ENCODE data around the gene MKLN1. TPM values are rescaled to one million over a fixed set of nuclear protein-coding genes. Genes with fewer than 3 reads are reported as not detected.

Gene MKLN1
- total RNA-seq, 1 experiment from 2014 or later: 61.1 TPM

DNA sequence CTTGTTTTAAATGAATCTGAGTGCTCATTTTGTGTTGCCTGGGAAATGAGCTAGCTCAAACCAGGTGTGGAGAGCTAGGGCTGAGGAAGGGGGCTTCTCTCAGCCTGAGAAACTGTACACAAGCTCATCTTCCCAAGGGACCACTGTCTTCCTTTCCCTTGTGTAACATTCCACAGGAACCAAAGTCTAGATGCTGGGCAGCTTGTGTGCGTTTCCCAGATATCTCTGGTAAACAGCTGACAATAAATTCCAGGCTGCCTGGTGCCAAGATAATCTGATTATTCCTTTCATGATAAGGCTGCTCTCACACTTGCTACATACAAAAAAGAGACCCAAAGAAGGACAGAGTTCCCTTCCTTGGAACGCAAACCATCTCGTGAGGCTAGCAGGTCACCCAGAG, 33.1 kb upstream of the MKLN1 start:
- CTCF ChIA-PET: interaction anchor here (0.6 kb wide), 1 partner anchor 126 kb away, joined by 12 read pairs; no protein-coding TSS in a partner anchor

DNA sequence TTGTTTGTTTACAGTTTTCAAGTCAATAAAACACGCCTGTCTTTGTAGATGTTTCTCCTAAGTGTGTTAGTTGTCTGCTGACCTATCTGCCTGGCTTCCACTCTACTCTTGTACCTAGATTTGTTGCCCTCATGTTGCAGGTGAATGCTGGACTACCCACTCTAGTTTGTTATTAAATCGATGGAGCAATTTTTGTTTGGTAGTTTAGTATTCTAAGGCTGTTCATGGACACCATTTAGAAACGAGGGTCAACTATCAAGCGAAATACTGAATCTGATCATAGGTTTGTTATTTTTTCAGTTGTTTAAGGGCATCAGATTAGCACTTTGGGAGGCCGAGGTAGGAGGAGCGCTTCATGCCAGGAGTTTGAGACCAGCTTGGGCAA, 29.1 kb upstream of the MKLN1 start:
- Histone ChIP-seq H4K20me1 (ENCODE audit: insufficient read depth) (no peaks in the 10 kb centered on the region), H3K9me2 (ENCODE audit: insufficient read depth) (no peaks in the 10 kb centered on the region), H3F3A (ENCODE audit: insufficient read depth, low read depth) (peaks cover 21% of the 10 kb centered on the region), H3K79me2 (ENCODE audit: low read depth) (no peaks in the 10 kb centered on the region), H3K27ac (peak overlapping the region; percentile 87), H3K4me3 (no peak overlapping the region), H3K4me2 (peak overlapping the region; percentile 62), H3K27me3 (ENCODE audit: insufficient read depth, low read depth) (no peaks in the 10 kb centered on the region), H2AFZ (0 out of 2 replicates have a peak overlapping the region, but pooled peaks have one; percentile 3), H3K36me3 (ENCODE audit: low read depth) (no peaks in the 10 kb centered on the region), H3K9me3 (ENCODE audit: insufficient read depth, low read depth) (no peaks in the 10 kb centered on the region), H3K4me1 (replicated peaks; ENCODE audit: insufficient read depth) (peaks cover 17% of the 10 kb centered on the region)
- no peak for DNase-seq
- POLR2A ChIA-PET (ENCODE audit: unreplicated experiment): interaction anchor here (0.5 to 1.1 kb wide), 3 partner anchors 121 to 209 kb away, joined by 5 read pairs; no protein-coding TSS in a partner anchor
- CTCF ChIA-PET: interaction anchor here (0.7 kb wide), 1 partner anchor 316 kb away, joined by 4 read pairs; no protein-coding TSS in a partner anchor
- no peak for TF ChIP-seq EZH2 (IDR thresholded peaks at IDR 0.05; ENCODE audit: low read depth)
- TF ChIP-seq, protein P1, sequence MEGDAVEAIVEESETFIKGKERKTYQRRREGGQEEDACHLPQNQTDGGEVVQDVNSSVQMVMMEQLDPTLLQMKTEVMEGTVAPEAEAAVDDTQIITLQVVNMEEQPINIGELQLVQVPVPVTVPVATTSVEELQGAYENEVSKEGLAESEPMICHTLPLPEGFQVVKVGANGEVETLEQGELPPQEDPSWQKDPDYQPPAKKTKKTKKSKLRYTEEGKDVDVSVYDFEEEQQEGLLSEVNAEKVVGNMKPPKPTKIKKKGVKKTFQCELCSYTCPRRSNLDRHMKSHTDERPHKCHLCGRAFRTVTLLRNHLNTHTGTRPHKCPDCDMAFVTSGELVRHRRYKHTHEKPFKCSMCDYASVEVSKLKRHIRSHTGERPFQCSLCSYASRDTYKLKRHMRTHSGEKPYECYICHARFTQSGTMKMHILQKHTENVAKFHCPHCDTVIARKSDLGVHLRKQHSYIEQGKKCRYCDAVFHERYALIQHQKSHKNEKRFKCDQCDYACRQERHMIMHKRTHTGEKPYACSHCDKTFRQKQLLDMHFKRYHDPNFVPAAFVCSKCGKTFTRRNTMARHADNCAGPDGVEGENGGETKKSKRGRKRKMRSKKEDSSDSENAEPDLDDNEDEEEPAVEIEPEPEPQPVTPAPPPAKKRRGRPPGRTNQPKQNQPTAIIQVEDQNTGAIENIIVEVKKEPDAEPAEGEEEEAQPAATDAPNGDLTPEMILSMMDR (conservative IDR thresholded peaks at IDR 0.05): no peak
- intact Hi-C loops (cut with micrococcal nuclease; ENCODE audit: unreplicated experiment): loop anchor here (5.0 kb wide), 1 partner anchor 111 kb away; no protein-coding TSS in a partner anchor
- BruUV-seq (replicated peaks): TSS peak; percentile 99

More for the DNA sequence above, 33.1 kb upstream of the MKLN1 start:
- Histone ChIP-seq H3F3A (ENCODE audit: insufficient read depth, low read depth) (peaks cover 21% of the 10 kb centered on the region), H2AFZ (no peak overlapping the region), H3K79me2 (ENCODE audit: low read depth) (no peaks in the 10 kb centered on the region), H3K9me2 (ENCODE audit: insufficient read depth) (no peaks in the 10 kb centered on the region), H3K27me3 (ENCODE audit: insufficient read depth, low read depth) (no peaks in the 10 kb centered on the region), H3K4me1 (replicated peaks; ENCODE audit: insufficient read depth) (peaks cover 17% of the 10 kb centered on the region), H3K4me2 (no peak overlapping the region), H4K20me1 (ENCODE audit: insufficient read depth) (no peaks in the 10 kb centered on the region), H3K36me3 (ENCODE audit: low read depth) (no peaks in the 10 kb centered on the region), H3K27ac (no peak overlapping the region), H3K4me3 (no peak overlapping the region), H3K9me3 (ENCODE audit: insufficient read depth, low read depth) (no peaks in the 10 kb centered on the region)
- POLR2A ChIA-PET (ENCODE audit: unreplicated experiment): interaction anchor here (0.7 kb wide), 1 partner anchor 32 kb away, joined by 4 read pairs; no protein-coding TSS in a partner anchor
- DNase-seq: no peak
- no TSS peak for BruUV-seq (replicated peaks)
- intact Hi-C loops (cut with micrococcal nuclease; ENCODE audit: unreplicated experiment): no loop called here
- TF ChIP-seq, protein P1 (conservative IDR thresholded peaks at IDR 0.05): no peak
- TF ChIP-seq EZH2 (IDR thresholded peaks at IDR 0.05; ENCODE audit: low read depth): no peak

DNA sequence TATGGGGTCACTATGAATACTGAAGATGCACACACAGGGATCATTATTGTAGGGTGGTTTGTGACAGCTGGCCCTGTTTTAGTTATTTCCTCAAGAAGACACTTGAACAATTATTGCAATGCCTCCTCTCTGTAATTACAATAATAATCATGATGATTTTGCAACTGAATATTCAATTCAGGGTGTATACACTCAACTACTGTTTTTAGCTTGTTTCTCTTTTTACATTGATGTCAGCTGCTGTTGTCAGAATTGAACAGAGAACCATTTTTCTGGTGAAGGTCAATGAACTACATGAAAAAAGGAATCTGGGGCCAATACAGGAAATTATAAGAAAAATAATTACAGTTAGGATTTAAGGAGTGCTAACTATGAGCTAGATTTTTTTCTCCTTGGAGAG, 28.6 kb upstream of the MKLN1 start:
- Histone ChIP-seq H3F3A (ENCODE audit: insufficient read depth, low read depth) (peaks cover 21% of the 10 kb centered on the region), H3K36me3 (ENCODE audit: low read depth) (no peaks in the 10 kb centered on the region), H3K79me2 (ENCODE audit: low read depth) (no peaks in the 10 kb centered on the region), H3K27me3 (ENCODE audit: insufficient read depth, low read depth) (no peaks in the 10 kb centered on the region), H3K4me3 (no peak overlapping the region), H3K27ac (peak overlapping the region; percentile 87), H3K4me2 (peak overlapping the region; percentile 62; the same call in 1 of the 2 replicates), H3K4me1 (replicated peaks; ENCODE audit: insufficient read depth) (peaks cover 17% of the 10 kb centered on the region), H3K9me2 (ENCODE audit: insufficient read depth) (no peaks in the 10 kb centered on the region), H3K9me3 (ENCODE audit: insufficient read depth, low read depth) (no peaks in the 10 kb centered on the region), H2AFZ (no peak overlapping the region), H4K20me1 (ENCODE audit: insufficient read depth) (no peaks in the 10 kb centered on the region)
- ChIA-PET CTCF (no interaction called here), POLR2A (ENCODE audit: unreplicated experiment) (interaction anchor here (0.6 to 1.1 kb wide), 2 partner anchors 24 to 189 kb away, joined by 3 to 5 read pairs; no protein-coding TSS in a partner anchor)
- BruUV-seq (replicated peaks): no TSS peak
- no peak for DNase-seq
- intact Hi-C loops (cut with micrococcal nuclease; ENCODE audit: unreplicated experiment): loop anchor here (5.0 kb wide), 1 partner anchor 112 kb away; no protein-coding TSS in a partner anchor
- TF ChIP-seq, protein P1 (conservative IDR thresholded peaks at IDR 0.05): no peak
- no peak for TF ChIP-seq EZH2 (IDR thresholded peaks at IDR 0.05; ENCODE audit: low read depth)
